Endothelial cell of hepatic sinusoid (primary cell): ENCODE data around the gene EEFSEC.

Experiments
- in situ Hi-C: cut with HindIII; loops from 2 replicates; pipeline ENCODE4 v1.10.0; 2017; ENCODE audit warnings: low sequenced_read_pairs

EEFSEC gene

DNA sequence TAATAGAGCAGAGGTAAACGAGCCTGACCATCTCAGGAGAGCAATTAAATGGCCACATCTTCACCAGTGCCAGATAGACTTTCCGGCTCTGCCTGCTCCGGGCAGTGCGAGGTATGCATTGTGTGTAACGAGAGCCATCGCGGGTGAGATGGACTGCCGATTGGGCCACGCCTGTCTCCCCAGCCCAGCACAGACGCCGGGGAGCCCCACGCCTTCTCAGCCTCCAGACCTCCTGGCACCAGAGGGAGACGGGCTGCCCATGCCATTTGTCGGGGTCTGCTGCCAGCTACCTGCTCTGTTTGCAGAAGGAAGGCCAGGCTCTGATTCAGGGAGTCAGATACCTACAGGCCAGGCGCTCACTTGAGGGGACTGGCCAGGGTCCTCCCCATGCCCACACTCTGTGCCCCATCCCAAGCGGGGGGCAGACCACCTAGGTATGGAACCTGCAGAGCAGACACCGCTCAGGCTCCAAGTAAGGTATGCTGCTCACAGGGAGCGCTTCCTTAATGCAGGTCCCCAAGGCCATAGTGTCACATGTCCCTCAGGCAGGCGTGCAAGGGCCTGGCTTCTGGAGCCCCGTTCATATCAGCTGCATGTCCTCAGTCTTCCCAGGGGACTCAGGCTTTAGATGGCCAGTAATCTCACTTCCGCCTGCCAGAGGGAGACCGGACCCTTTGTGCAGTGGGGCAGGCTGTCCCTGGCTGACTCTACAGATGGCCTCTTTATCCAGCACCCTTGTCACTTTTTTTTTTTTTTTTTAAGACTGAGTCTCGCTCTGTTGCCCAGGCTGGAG, 251.2 kb downstream of the EEFSEC start:
- in situ Hi-C loops = loop anchor here (5.0 kb wide), 1 partner anchor 97 kb away; no protein-coding TSS in a partner anchor

DNA sequence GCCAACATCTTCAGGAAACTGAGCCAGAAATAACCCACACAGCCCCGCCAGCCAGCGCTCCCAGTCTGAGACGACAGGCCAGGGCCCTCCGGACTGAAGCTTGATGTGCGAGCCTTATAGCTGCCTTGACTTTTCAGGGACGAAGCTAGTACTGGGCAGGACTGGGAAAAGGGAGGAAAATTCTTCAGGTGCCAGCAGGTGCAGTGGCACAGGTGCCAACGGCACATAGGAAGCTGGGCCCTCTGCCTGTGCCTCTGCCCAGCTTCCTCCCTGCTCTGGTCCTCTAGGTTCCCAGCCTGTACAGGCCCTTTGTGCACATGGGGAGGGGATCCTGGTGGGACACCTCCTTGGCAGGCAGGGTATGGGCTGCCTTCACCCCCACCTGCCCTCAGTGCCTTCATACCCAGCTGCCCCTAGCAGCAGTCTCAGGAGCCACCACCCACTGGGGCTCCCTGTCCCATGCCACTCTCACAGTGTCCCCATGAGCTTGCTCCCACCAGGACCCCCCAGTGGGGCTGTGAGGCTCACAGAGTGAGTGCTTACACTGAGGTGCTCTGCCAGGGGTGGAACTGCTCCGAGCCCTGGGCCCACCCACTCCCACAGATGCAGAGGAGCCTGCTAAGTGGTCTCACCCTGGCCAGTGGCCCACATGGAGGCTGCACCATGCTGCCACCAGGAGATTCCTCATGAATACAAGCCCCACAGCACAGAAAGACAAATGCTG, 252.4 kb downstream of the EEFSEC start:
- in situ Hi-C loops = loop anchor here (5.0 kb wide), 1 partner anchor 98 kb away; no protein-coding TSS in a partner anchor

DNA sequence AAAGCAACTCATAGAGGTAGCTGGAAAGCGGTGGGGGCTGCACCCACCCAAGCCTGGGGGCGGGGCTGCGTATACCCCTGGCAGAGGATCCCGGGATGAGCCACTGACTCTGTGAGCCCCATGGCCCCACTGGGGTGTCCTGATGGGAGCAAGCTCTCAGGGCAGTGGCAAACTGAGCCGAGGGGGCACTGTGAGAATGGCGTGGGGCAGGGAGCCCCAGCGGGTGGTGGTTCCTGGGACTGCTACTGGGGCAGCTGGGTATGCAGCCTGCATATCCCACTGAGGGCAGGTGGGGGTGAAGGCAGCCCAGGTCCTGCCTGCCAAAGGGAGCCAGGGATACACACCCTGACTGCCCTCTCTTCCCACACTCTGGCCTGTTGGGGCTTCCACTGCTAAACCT, 254.0 kb downstream of the EEFSEC start:
- in situ Hi-C loops = loop anchor here (5.0 kb wide), 1 partner anchor 100 kb away; no protein-coding TSS in a partner anchor

DNA sequence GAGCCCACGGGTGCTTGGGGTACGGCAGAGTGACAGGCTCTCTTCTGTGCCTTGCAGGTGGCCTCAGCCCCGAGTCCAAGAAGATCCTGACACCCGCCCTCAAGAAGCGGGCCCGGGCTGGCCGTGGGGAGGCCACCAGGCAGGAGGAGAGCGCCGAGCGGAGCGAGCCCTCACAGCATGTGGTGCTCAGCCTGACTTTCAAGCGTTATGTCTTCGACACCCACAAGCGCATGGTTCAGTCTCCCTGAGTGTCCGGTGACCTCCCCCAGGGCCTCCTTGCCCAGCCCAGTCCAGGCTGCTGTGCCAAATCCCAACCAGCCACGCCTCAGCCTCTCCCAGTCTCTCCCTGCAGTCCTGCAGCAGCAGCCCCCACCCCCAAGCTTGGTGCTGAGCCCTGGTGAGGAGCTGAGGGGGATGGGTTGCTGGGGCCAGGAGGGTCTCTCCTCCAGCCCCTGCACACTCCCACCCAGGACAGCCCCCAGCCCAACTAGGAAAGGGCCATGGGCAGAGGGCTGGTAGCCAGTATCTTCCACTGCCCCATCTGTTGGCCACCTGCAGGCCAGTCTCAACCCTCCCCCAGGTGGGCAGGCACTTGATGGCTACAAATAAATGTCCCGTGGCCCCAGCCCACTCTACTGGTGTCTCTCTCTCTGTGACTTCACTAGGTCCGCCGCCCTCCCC, 254.9 kb downstream of the EEFSEC start:
- in situ Hi-C loops = loop anchor here (5.0 kb wide), 1 partner anchor 101 kb away; no protein-coding TSS in a partner anchor

DNA sequence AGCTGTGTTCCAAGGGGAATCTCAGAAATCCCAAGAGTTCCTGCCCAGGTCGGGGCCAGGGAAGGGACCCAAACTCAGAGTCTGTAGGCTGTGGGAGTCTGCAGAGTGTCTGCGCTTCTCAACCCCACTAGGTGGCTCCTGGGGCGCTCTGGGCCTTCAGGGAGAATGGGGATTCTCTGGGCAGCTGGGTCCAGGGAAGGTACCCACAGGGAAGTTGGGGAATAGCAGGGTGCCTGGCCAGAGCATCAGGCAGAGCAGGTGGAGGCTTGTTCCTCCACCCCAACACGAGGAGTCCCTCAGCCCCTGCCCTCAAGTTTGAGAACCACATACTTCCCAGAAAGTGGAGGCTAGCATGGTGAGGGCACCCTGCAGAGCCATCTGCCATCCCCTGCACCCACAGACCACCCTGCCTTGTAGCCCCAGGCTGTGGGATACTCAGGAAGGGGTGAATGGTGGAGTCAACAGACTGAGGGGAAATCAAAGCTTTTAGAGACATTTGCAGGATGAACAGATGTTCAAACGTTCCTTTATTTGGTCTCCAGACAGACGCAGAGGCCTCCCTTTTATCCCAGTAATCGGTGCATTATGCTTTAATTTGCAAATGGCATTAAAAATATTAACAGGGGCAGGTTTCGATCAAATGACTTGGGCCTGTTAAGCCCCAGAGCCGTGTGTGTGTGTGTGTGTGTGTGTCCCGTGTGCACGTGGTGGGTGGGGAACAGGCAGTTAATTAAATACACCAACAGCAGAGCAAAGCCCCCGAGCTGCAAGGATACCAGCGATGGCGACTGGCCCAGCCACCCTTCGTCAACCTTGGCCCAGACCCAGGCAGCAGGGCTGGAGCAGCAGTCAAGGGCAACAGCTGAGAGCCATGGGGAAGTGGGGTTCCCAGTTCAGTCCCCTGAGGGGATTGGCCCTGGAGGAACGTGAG, 255.7 kb downstream of the EEFSEC start:
- in situ Hi-C loops = loop anchor here (5.0 kb wide), 1 partner anchor 102 kb away; no protein-coding TSS in a partner anchor

DNA sequence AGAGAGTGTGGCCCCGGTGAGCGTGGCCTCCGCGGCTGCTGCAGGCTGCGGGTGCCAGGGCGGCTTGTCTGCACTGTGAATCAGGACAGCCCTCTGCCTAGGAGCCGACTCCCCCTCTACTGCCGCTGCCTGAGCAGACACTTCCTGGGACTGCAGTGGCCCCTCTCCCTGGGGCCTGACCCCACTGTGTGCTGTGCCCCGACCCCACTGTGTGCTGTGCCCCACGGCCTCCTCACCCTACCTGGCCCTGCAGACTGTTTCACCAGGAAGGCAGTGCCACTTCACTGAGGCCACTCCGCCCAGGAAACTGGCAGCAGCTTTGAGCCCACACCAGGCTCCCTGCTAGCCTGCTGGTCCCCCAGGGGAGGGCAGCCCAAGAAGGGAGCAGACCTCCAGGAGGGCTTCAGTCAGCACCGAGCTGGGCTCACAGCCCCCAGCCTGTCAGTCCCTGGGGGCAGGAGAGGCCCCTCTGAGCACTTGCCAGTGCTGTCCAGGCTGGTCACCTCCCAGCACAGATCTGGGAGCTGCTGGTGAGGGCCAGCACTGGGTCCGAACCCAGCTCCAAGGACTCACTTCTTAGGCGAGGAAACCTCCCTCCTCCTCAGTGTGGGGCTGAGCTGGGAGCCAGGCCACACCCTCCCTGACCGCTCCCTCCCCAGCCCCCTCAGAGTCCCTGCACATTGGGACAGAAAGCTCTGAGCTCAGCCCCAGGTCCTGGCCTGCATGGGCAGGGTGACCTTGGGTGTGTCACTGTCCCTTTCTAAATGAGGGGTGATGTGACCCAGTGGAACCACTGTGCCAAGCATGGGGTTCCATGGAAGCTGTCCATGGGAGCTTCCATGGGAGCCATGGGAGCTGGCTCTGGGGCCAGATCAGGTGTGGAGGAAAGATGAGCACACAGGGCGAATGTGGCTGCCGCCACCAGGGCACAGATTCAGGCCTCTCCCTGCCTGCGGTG, 256.6 kb downstream of the EEFSEC start:
- in situ Hi-C loops = loop anchor here (5.0 kb wide), 1 partner anchor 103 kb away; no protein-coding TSS in a partner anchor

DNA sequence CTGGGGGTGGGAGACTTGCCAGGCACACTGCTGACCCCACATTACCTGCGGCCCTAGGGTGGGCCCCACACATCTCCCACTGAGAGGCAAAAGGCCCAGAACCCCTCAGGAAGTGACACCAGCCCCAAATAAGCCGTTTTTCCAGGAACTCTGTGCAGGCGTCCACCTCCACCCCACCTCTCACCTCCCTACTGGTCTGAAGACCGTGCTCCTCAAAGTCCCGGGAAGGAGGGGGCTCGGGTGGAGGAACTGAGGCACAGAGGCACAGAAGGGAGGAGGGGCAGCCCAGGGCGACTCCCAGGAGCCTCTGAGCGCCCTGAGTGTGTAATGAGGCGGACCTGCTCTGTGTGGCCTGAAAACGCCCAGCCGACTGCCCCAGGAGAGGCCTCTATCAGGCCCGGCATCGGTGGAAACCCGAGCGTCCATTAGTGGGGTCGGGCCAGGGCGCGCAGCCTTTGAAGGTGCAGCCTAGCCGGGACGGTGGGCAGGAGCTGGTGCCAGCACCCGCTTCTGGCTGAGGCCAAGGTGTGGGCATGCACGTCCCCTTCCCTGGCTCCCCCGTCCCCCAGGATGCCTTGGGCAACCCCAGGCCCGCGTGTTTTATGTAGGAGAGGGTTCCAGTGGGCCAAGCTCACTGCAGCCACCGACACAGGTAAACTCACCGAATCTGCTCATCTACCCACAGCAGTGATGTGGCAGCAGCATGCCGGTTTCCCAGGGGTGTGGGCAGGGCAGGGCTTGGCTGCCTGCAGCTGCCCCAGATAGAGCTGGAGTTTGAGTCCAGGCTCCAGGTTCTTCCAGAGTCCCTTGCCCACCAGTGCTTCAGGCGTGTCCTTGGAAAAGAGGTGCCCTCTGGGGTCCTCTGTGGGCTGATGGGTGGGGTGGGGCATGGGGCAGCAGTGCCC, 257.6 kb downstream of the EEFSEC start:
- in situ Hi-C loops = no loop called here

DNA sequence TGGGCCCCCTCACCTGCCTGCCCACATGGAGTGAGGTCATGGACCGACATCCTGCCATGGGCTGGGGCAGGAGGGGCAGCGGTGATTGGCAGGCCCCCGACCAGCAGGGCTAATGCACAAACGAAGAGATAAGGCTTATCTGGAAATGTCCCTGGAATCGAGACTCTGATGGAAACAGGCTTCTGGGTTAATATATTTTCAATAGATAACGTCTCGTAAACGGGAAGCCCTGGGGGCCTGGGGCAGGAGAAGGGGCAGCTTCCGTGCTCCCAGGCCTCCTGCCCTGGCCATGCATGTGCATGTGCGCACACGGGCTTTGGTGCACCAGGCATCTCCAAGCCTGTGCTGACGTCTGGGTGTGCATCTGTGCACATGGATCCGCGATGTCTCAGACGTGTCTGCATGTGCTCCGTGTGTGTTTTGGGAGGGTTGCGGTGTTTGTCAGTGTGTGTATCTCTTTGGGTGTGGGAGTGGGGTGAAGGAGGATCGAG, 258.3 kb downstream of the EEFSEC start:
- in situ Hi-C loops = no loop called here

DNA sequence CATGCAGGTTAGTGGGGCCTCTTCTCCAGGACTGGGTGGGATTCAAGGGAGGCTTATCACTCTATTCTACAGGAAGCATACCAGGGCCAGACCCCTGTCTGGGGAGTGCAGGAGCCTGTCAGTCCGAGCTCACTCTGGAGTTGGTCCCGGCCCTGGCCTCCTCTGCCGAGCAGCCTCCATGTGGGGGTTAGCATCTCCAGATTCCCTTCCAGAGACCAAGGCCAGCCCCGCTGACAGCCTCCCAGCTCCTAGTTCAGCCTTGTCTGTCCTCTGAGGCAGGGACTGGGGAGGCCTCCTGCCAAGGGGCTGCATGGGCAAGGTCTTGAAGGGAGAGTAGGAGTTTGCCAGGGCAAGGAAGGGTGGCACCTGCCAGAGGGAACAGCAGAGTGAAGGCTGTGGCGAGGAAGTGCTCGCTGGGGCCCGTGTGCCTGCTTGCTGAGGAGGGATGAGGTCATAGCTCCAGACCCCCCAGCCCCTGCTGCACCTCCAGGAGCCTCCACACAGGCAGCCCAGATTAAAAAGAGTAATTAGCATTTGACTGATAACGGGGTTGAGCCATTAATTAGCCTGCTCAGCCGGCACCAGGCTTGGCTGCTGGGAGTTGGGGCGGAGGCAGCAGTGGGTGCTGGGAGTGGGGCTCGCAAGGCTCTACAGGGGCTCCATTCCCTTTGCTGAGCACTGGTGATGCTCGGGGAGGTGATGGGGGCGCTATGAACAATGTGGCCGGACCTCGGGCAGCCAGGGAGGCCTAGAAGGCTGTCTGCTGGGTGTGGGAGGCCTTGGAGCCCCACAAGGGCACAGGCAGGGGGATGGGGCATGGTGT, 259.1 kb downstream of the EEFSEC start:
- in situ Hi-C loops = no loop called here

DNA sequence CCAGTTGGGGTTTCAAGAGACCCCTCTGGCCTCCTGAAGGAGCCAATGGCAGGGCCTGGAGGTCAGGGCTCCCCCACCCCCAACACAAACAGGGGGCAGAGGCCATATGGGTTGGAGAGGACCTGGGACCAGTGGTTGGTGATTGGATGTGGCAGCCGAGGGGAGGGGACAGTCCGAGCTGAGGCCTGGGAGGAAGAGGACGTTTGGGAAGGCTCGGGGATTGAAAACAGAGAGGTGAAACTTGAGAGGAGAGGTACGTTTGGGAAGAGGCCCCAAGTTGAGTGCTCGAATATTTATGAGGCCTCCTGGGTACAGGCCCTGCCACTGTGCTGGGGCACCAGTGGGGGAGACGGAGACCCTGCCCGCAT, 259.7 kb downstream of the EEFSEC start:
- in situ Hi-C loops = no loop called here

DNA sequence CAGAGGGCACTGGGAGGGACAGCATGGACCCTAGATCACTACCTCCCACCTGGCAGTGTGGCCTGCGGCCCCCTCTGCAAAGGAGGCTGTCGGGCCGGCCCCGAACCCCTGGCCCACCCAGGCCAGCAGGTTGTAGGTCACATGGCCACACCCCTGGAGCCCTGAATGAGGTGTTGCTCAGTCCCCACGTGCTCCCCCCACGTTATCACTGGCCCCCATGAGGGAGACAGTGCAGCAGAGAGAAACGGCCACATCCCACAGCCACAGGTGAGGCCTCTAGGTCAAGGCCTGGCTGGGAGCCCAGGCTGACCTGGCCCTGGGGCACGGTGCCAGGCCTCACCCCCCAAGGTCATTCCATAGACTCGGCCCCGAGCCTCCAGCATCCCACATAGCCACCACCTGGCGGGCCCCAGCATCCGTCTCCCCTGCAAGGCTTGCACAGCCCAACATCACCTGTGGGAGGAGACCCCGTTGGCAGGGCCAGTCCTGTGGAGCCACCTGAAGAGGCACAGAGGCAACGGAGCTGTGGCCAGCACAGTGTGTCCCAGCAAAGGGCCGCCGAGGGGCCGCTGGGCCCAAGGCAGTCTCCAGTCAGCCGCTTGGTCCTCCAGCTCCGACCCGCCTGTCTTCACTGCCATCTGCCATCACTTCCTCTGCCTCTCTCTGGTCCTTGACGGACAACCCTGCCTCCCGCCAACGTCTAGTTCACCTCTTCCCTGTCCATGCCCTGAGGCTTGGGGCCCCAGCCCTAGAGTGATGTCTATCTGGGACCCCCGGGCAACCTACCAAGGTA, 260.3 kb downstream of the EEFSEC start:
- in situ Hi-C loops = no loop called here

DNA sequence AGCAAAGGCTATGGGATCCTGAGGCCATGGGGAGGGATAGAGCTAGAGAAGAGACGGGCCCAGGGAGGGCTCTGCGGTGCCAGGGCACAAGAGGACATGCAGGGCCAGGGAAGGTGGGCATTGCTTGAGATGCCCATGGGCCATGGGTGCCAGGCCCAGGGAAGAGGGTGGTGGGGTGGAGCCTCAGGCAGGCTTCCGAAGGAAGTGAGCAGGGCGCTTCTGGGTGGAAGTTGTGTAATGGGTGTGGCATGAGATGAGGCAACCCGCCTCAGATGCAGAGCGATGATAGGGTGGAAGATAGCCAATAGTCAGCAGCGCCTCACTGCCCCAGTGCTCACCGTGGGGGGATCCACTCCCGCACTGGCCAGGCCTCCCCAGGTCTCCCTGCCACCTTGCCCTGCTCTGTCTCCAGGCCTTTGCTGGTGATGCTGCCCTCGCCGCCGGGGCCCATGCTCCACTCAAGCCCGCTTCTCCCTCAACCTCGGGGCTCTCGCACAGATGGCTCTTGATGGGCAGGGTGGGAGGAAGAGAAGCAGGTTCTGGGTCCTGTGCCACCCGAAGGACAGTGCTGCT, 262.0 kb downstream of the EEFSEC start:
- in situ Hi-C loops = loop anchor here (5.0 kb wide), 1 partner anchor 92 kb away; no protein-coding TSS in a partner anchor

DNA sequence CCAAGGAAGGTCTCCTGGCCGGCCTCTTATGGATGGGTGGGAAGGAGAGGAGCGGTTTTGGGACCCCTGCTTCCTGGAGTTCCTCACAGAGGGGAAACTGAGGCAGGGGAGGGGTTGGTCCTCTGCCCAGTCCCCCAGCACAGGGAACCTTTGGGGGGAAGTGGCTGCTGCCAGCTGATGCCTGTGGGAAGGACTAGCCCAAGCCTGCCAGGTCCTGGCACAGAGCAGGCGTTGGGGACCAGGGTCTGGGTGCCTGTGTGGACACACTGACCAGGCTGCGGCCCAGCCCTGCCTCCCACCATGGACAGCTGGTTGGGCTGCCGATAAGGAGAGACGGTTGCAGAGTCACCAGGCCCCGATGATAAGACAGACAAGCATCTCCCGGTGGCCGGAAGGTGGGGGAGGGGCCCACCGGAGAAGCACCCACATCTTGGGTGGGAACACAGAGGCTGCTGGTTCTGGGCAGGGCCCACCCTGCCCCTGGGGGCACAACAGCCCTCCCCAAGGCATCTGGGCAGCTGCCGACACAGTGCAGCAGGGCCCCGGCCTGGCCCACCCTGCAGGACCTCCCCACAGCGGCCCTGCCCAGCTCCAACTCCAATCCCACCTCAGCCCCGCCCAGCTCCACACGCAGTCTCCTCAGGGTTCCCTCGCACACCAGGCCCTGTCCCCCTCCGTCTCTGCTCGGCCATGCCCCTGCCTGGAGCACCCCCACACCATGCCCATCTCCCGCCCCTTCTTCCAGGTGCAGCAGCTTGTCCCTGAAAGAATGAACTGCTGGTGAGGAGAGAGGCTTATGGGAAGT, 262.7 kb downstream of the EEFSEC start:
- in situ Hi-C loops = loop anchor here (5.0 kb wide), 1 partner anchor 91 kb away; no protein-coding TSS in a partner anchor

DNA sequence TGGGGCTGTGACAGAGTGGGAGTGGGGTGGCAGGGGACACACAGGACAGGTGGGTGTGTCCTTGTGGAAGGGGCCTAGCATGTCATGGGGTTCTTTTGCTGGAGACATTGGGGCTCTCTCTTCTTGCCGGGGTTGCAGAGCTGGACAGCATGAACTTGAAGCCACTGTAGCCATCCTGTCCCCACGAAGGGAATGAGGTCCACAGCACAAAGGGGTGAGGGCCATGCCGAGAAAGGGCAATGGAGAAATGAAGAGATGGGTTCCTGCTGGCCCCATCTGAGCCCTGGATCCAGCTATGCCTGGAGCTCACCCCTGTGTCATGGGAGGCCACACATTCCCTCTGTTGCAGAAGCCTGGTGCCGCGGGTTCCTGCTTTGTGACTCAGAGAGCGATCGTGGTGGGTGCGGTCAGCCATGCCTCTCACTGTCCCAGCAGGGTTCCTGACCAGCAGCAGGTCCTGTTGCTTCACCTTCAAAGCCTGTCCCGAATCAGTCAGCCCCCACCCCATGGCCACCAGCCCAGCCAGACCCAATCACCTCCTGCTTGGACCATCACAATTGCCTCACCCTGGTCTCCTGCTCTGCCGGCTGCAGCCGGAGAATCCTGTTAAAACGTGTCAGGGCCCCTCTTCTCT, 263.4 kb downstream of the EEFSEC start:
- in situ Hi-C loops = loop anchor here (5.0 kb wide), 1 partner anchor 91 kb away; no protein-coding TSS in a partner anchor
